Endometrium (tissue), 2 donors: Measurements from ENCODE around the gene RAMP3.
"Not testable (repeated sequence)": the region's sequence is repeated elsewhere in the genome, so short reads cannot be mapped to it uniquely, and the experiment has no call there.

Source experiments
- FAIRE-seq: peaks from 2 replicates; lab custom pipeline; 2012; peaks lifted over from hg19 to GRCh38; lab: Jason Lieb, UNC
- donor health status: control.
- donor health status: control.

RAMP3 gene

GRCh38 chr7:45196374-45196773, 38.8 kb downstream of the RAMP3 start:
- no peak for FAIRE-seq

GRCh38 chr7:45197461-45197860, 39.9 kb downstream of the RAMP3 start:
- no peak for FAIRE-seq

GRCh38 chr7:45198986-45199385, 41.4 kb downstream of the RAMP3 start:
- FAIRE-seq, result no peak

- FAIRE-seq, result no peak
These were observed 41.9 kb downstream of the RAMP3 start for GRCh38 chr7:45199506-45199905.

- no peak for FAIRE-seq
These were observed 45.0 kb downstream of the RAMP3 start for GRCh38 chr7:45202625-45203024.

GRCh38 chr7:45203036-45203435, 45.4 kb downstream of the RAMP3 start:
- no peak for FAIRE-seq

GRCh38 chr7:45203459-45203858, 45.9 kb downstream of the RAMP3 start:
- no peak for FAIRE-seq

GRCh38 chr7:45203936-45204445, 46.4 kb downstream of the RAMP3 start:
- no peak for FAIRE-seq

- FAIRE-seq, result not testable (repeated sequence)
These were observed 48.7 kb downstream of the RAMP3 start for GRCh38 chr7:45206266-45206665.

- not testable (repeated sequence) for FAIRE-seq
These were observed 52.3 kb downstream of the RAMP3 start for GRCh38 chr7:45209909-45210308.

- no peak for FAIRE-seq
These were observed 53.5 kb downstream of the RAMP3 start for GRCh38 chr7:45211066-45211465.

GRCh38 chr7:45211958-45212357, 54.4 kb downstream of the RAMP3 start:
- no peak for FAIRE-seq

GRCh38 chr7:45212606-45213005, 55.0 kb downstream of the RAMP3 start:
- no peak for FAIRE-seq

GRCh38 chr7:45215601-45216062, 58.0 kb downstream of the RAMP3 start:
- FAIRE-seq, result no peak

- no peak for FAIRE-seq
These were observed 58.6 kb downstream of the RAMP3 start for GRCh38 chr7:45216181-45216580.

GRCh38 chr7:45216622-45217165, 59.1 kb downstream of the RAMP3 start:
- FAIRE-seq, result no peak

- FAIRE-seq, result no peak
These were observed 59.8 kb downstream of the RAMP3 start for GRCh38 chr7:45217358-45217757.

GRCh38 chr7:45219130-45219529, 61.5 kb downstream of the RAMP3 start:
- no peak for FAIRE-seq

GRCh38 chr7:45219801-45220435, 62.3 kb downstream of the RAMP3 start:
- no peak for FAIRE-seq

- no peak for FAIRE-seq
These were observed 63.4 kb downstream of the RAMP3 start for GRCh38 chr7:45220846-45221618.

- FAIRE-seq, result no peak
These were observed 64.5 kb downstream of the RAMP3 start for GRCh38 chr7:45221896-45222604.

GRCh38 chr7:45223078-45223477, 65.5 kb downstream of the RAMP3 start:
- no peak for FAIRE-seq
